ENCODE results near the gene RABL3.
"Not testable (repeated sequence)": the region's sequence is repeated elsewhere in the genome, so short reads cannot be mapped to it uniquely, and the experiment has no call there.

RABL3 gene

DNA sequence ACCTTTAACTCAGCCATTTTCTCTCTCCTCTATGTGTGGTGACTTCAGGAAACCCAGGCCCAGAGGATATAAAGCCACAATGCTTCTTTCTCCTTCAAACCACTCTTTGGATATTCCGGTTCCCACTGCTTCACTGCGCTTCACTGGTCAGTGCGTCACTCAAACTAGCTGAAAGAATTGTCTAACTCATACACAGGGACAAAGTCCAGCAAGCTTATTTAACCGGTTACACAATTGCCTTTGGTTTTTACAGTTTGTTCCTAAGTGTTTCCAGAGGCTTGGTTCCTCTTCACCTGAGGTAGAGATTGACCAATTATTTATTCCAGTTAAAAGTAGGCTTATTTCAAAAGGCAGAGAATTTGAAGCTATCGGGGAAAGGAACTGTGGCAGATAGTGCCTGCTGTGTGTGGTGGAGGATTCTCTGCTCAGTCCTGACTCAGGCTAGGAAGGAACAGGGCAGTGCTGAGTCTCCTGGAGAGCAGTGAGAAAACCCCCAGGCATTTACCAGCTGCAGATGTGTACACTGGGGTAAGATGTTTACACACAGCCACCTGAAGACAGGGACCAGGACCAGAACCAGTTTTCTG, 60.1 kb downstream of the RABL3 start, which contains the start of gene HGD:
Gene HGD, minus strand, starts transcription at position 145 of the 587 bp plus-strand sequence. Its CDS starts 128 bp downstream, at position 17.
- no peak for DNase-seq (ENCODE audit: low spot score)

DNA sequence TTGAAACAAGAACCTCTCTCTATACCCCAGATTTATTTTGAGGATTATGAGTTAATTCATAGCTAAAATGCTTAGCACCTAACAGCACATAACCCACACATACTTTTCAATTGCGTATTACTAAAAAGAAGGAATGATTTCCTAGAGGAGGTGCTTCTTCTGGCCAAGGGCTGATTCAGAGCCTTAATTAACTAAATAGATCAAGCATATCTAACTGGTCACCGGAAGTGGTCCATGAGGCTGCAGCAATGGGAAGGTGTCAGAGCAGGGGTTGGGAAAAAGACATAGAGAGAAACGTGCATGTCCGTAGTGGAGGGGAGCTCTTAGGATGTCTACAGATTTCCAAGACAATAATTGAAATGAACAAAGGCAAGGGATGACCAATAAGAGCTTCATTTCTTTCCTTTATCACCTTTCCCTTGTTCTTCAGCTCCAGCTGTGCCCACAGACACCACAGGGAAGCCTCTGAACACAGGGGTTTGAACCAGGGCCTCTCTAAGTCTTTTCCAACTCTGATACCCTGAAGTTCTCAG, 60.7 kb downstream of the RABL3 start:
- DNase-seq (ENCODE audit: low spot score): no peak

DNA sequence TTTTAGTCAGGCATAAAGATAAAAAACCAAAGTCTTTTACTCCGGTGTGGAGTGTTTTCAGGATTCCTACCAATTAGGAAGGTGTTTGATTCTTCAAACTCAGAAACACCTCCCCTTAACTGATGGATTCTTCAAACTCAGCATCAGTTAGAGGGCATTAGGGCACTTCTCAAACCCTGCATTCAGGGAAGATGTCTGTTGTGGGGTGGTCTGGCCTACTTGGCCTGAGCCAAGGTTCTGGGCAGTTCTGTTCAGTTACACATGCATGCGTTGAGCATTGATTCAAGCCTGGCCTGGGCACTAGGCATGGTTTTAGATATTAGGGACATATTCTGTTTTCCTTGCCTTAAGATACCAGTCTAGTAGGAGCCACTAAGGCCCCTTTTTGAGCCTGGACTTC, 61.3 kb downstream of the RABL3 start:
- no peak for DNase-seq (ENCODE audit: low spot score)

DNA sequence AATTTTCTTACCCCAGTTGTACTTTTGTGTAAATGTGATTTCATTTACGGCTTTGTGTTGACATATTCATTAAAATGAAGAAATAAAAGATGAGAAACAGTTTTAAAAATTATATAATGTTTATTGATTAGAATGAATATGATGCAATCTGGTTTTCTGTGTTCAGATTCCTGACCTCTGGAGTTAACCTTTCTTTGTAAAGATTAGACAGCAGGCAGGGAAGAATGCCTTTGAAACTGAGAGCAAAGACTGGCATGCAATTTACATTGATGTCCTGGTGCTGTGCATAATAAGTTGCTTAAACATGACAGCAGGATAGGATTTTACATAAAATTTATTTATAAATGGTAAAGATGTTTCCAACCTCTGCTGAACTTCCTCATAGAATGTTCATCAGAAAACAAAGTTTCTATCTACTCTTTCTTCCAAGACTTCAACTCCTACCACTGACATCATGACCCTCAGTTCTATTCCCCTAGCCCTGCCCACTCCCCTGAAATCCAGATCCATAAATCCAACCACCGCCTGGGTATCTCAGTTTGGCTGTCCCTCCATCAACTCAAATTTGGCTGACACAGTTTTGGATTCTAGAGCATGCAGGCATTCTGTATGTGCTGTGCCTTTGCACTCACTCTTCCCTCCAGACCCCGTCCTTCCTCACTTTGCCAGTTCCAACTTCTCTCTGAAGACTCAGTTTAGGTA, 62.0 kb downstream of the RABL3 start:
- DNase-seq (ENCODE audit: low spot score): no peak

DNA sequence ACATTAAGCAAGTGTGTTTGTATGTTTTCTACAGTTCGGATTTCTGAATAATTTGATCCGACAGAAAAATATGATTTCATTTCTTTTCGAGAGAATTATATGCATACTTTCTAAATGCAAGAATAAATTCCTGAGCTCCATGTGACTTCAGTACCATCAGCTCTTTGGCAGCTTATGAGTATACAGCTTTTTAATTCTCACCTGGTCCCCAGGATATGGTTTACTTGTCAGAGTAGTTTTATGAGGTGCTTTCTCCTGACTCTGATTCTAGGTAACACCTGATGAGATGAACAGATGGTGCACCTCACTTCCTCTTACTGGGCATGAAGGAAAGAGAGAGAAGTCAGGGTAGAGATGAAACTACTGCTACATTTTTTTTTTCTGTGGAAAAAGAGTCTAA, 63.3 kb downstream of the RABL3 start:
- DNase-seq (ENCODE audit: low spot score): no peak

DNA sequence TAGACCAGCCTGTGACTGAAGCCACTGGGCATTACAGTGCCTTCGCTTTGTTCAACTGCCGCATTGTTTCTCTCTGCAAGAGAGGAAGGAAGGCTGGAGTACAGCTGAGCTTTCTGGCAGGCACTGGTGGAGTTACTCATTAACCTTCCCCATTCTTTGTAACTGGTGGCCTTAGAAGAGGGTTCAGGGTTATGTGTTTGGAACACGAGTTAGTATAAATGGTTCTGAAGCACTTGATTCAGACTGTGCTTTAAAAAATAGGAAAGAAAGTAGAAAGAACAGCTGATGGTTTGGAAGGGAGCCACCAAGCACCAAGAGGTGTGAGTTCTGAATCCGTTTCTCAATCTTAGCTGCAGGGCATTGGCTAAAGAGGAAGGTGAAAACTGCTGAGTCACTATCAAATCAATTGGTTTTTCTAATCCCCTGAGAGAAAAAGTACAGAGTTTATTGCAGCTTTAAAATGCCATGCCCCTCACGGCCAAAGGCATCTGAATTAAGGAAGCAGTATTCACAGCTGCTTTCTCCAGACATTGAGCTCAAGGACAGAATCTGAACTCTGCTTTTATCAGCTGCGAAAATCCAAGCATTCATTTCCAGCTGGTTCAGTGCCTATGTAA, 63.9 kb downstream of the RABL3 start:
- no peak for DNase-seq (ENCODE audit: low spot score)

DNA sequence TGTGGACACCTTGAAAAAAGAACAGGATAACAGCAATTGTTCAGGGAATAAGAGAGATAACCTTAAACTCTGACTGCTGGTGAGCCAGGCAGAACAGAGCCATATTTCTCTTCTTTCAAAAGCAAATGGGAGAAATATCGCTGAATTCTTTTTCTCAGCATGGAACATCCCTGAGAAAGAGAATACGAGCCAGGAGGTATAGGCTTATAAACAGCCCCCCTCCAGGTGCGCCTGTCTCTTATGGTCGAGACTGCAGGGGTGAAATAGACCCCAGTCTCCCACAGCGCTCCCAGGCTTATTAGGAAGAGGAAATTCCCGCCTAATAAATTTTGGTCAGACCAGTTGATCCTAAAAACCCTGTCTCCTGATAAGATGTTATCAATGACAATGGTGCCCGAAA, 65.1 kb downstream of the RABL3 start:
- DNase-seq (ENCODE audit: low spot score): not testable (repeated sequence)

DNA sequence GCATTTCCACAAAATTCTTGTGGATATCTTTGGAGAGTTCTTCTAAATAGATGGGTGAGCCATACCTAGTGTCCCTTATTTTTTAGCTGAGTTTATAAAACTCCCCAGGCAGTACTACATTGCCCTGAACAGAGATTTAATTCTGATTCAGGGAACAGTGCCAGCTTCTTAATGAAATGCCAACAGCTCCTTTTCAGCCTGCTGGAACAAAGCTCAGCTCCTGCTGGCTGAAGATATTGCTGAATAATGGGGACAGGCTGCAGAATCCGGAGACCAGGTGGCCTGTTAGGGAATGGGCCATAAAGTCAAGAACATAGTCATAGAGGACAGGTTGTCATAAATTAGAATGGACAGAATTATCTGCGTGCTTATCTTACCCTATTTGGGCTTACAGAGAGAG, 69.2 kb downstream of the RABL3 start:
- DNase-seq (ENCODE audit: low spot score): peak; percentile 74

DNA sequence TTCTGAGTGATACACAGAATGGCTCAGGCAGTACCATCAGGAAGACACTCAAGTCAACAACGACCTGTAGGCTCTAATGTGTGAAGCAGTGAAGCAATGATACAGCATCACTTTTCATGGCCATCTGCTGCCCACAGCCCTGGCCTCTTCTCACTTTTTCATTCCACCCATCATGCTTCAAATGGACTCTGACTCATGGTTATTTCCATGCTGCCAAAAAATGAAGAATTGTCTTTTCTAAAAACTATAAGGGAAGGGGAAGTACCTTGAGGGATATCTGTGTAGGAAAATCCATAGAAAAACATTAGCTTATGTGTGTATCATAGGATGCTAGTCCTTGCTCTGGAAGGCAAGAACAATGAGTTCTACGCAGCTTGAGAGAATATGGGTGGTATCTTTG, 71.7 kb downstream of the RABL3 start:
- DNase-seq (ENCODE audit: low spot score): no peak

DNA sequence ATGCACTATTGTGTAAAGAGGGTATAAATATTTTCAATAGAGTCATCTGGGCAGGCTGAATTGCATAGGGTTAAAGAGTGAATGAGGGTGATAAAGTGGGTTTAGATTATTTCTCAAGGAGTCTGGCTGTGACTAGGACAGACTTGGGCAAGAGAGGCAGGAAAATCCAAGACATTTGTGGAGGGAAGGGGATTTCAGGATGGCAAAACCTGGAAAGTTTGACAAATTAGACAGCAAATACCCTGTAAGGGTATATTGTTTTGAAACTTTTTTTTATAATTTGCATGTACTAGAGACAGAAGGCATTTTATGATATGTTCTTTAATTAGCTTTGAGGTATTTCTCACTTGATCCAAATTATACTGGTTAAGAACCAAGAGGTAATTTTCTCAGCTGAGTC, 77.4 kb downstream of the RABL3 start:
- no peak for DNase-seq (ENCODE audit: low spot score)

DNA sequence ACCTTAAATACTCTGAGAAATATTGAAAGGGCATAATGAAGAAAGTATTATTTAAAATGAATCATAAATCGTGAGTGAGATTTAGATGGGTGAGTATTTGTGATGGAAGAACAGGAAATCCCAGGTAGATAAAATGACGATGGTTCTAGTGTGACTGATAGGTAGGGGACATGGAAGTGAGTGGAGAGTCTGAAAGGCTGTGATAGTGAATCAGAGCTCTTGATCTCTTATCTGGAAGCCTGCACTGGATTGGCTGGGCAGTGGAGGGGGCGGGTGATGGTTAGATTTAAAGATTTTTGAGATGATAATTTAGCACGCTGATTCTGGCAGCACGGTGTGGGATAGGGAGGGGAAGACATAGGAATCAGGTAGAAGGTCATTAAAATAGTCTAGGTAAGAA, 80.4 kb downstream of the RABL3 start:
- no peak for DNase-seq (ENCODE audit: low spot score)

DNA sequence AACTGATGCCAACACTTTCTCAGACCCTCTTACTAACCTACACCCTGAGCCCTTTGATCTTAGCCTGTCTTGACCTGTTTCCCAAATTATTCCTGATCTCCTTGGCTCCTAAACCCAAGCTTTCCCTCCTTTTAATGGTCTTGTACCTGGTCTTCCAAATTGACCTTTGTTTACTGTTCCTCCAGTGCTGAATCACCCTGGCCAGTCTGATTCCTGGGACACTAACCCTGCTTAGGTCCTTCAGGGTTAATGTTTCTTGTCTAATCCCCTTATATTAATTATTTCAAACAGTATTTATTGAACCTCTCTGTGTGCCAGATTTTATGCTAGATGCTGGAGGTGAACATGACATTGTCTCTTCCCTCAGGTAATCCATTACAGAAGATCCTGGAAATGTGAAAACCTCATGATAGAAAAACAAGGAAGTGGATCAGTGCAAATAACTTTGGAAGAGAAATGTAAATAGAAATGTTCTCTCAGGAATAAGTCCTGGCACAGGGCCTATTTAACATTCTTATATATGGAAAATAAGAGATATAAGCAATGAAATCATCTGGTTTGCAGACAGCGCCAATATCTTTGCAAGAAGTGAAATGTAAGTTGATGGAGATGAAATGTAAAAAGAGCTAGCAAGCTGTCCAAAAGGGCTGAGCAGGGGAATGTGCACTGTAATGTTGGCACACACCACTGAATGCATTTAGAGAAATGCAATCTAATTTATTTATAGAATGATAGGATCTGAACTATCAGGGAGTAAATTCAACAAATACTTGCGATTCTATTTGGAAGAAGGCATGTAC, 81.0 kb downstream of the RABL3 start:
- DNase-seq (ENCODE audit: low spot score): no peak

DNA sequence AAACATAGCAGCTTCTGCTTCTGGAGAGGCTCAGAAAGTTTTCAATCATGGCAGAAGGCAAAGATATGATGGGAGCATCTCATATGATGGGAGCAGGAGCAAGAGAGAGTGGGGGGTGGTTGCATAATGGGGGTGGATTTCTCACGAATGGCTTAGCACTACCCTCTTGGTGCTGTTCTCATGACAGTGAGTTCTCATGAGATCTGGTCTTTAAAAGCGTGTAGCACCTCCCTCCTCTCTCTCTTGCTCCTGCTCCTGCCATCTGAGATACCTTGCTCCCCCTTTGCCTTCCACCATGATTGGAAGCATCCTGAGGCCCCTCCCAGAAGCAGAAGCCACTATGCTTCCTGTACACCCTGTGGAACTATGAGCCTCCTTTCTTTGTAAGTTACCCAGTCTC, 82.5 kb downstream of the RABL3 start:
- DNase-seq (ENCODE audit: low spot score): no peak

DNA sequence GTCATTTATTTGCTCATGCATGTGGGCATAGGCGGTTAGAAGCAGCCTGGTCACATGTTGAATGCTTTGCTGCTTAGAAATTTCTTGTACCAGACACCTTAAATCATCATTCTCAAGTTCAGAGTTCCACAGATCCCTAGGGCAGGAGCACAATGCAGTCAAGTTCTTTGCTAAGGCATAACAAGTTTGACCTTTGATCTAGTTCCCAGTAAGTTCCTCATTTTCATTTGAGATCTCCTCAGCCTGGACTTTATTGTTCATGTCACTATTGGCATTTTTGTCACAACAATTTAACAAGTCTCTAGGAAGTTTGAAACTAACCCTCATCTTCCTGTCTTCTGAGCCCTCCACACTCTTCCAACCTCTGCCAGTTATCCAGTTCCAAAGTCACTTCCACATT, 83.0 kb downstream of the RABL3 start:
- DNase-seq (ENCODE audit: low spot score): no peak

DNA sequence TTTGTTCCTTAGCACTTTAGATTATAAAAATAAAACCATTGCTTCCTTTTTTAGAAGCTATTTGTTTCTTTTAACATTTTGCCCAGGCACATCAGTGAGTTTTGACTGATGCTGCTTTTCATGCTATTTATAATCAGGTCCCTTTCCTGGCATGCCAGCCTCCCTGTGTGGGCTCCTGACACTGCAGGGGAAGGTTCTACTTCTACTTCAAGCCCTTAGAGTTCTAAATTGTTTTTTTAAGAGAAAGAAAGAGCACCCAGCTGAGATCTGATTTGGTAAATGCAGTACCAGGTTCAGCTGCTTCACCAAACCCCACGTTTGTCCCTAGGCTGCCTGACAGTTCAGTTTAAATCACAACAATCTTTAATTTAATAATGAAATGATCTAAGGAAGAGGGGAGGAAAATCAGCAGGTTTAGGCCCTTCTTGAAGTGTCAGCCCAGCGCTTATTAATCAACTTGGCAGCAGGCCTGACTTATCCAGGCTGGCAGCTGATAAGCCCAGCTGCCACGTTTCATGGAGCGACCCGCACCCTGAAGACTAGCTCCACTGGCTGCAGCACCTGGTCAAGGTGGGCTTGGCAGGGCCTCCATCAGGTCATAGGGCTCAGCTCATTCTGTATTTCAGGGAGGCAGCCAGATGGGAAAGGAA, 89.3 kb downstream of the RABL3 start:
- peak; percentile 78 for DNase-seq (ENCODE audit: low spot score)

DNA sequence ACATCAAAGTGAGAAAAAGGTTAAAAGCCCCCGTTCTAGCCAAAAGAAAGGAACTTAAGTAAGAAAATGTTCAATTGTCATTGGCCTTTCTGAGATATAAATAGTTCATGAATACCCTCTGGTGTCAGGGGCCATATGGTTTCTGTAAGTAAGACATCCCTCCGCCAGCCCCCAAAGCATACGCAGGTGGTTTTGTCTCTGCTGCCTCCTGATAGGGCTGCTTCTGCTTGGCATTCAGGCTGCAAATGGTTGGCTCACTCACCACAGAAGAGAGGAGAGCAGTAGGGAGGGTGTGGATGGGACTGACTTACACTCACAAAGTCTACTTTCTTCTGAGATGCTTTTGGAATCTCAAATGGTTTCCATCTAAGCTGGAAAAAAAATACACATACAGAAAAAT, 90.0 kb downstream of the RABL3 start:
- DNase-seq (ENCODE audit: low spot score): peak; percentile 38

DNA sequence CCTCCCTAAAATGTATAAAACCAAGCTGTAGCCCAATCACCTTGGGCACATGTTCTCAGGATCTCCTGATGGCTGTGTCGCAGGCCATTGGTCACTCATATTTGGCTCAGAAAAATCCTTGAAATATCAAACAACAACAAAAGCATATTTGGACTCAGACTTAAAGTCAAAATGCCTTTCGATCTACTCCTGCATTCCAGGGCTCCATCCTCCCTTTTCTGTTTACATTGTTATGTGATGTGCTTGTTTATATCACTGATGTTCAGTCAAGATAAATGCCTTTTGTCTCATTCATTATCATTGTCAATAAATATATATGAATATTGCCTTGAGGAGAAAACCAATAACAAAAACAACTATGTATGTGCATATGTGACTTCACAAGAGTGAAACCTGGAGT, 92.0 kb downstream of the RABL3 start:
- DNase-seq (ENCODE audit: low spot score): no peak

DNA sequence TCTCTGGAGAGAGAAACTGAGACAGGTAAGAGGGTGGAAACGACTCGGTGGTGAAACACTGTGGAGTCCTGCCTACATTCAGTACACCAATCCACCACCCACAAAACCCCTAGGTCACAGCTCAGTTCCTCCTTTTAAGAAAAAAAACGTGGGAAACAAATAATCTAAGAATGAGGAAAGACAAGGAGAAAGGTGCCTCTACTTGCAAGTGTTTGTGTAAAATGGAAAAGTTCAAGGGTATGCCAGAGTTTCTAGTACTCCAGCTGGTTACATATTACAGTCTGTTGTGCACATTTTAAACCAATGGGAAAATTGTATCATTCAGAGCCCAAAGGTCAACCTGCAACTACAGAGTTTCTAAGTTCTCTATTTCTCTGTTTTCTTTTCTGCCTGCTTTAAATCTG, 92.5 kb downstream of the RABL3 start:
- DNase-seq (ENCODE audit: low spot score): no peak

DNA sequence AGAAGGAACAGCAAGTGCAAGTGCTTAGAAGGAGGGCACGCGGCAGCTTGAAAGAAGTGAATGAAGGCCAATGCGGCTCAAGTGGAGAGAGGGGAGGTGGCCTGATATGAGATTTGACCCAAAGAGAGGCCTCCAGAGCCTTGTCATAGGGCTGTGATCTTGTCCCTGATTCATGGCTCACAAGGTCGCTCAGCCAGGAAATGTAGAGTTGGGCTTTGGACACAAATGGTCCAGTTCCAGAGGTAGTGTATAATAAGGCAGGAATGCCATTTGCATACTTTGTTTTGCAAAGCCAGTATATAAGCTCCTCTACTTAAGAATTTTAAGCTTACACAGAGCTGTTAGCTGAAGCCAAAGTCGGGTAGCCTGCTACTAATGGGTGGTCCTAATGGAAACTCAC, 94.0 kb downstream of the RABL3 start:
- DNase-seq (ENCODE audit: low spot score): no peak

DNA sequence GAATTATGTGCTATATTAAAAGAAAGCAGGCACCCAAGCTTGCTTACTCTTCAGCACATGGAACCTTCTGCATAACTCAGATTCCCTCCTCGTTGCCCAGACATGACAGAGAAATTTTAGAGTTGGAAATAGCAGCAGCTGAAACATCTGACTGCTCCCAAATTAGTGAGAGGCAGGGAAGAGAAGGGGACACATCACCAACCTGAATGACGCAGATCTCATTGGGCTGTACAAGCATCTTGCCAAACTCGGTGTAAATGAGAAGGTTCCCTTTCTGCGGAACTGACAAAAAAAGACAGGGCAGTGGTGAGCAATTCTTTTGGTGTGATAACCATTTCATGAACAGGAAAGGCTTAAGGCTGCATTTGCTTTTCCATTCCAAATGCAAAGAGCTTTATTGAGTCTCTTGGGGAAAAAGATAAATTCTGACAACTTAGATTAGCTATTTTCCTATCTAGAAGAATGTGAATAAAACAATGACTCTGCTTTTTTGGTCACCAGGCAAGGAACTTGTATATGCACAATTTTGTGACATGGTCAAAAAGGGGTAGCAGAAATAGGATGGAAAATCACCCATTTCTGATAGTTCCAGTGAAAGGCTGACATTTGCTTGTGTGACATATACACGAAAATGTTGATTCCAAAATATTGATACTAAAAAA, 95.4 kb downstream of the RABL3 start:
- no peak for DNase-seq (ENCODE audit: low spot score)

DNA sequence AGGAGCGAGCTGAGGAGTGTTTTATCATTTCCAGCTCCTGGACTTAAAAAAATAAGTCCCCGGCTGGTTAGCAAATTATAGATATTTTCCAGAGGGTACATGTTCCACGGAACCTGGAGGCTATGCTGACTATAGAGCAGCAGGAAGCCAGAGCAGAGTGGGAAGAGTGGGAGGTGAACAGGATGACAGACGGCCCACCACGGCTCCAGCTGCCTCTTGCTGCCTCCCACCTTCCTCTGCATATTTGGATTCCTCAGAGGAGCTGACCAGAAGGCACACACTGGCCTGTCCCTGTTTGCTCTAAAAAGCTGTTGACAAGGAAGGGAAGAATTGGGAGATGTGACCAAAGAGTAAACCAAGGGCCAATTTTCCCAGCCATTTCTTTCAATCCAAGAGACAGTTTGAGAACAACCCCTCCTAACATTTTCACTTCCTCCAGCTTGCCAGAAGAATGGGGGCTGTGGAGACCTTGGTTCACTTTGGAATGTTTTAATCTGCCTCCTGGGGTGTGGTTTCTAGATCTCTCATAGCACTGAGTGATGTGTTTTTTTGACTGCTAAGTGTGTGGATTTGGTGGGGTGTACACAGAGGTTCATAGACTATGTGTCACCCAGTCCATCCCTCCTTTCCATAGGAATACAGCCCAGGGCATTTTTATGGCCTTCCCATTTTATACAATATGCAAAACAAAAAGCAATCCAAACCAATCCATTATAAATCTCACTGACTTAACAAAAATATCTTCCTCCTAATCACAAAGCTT, 97.1 kb downstream of the RABL3 start:
- DNase-seq (ENCODE audit: low spot score): no peak
